NT2/D1 (cell line): ENCODE data around the gene MAN1A1.

Source experiments
- SUZ12 ChIP-seq: IDR thresholded peaks from 2 replicates; pipeline ENCODE4 v1.6.1; 2011; ENCODE audit not compliant: insufficient read length, insufficient read depth; ENCODE audit errors: extremely low read depth
- YY1 ChIP-seq: IDR thresholded peaks from 2 replicates; pipeline ENCODE4 v1.6.1; 2011; ENCODE audit not compliant: insufficient read length, insufficient read depth
- ZNF274 ChIP-seq: IDR thresholded peaks from 2 replicates; pipeline ENCODE4 v1.6.1; 2011; ENCODE audit warnings: mild to moderate bottlenecking, low read depth, low read length

DNA sequence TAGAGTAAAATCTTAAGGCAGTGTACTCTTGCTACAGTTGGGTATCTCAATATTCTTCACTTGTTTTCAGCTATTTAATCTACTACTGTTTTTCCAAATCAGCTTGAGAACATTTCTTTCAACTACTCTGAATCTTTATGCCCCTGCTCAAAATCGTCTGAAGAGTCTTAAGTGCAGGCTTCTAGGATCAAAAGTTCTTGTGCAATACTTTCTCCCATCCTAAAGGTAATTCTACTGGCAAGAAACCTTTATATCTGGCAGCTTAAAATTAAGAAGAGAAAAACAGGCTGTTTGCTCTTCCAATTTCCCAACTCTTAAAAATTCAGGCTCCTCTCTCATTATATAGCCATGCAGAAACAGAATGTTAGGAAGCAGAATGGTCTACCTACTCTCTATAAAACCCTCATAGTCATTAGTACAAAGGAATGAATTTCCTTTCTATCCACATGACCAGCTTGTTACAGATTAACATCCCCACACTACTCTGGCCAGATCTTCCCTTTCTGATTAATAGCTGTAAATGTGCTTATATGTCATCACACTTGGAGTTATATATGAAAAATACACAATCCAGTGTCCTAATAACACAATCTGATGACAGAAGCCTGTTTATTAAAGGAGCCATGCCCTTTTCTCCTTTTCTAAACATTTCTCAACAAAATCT is 148.9 kb downstream of the MAN1A1 start:
- TF ChIP-seq ZNF274 (no peak), YY1 (no peak), SUZ12 (no peak)
